HCEC 1CT (cell line): ENCODE data around the gene ZC3H14.
"Not testable (repeated sequence)": the region's sequence is repeated elsewhere in the genome, so short reads cannot be mapped to it uniquely, and the experiment has no call there.

ENCODE experiments used
- DNase-seq: peaks from one replicate; pipeline ENCODE4 v3.0.0-alpha.2; 2017

The ZC3H14 gene

GRCh38 chr14:88562831-88563686 lies at the start of gene ZC3H14:
TSS of gene ZC3H14 (plus strand) at chr14:88563037. CDS start at chr14:88563134, 97 bp downstream.
- DNase-seq: peak; percentile 84

GRCh38 chr14:88515499-88516221 lies 47.2 kb upstream of the ZC3H14 start:
- DNase-seq: no peak

GRCh38 chr14:88516861-88517357 lies 45.9 kb upstream of the ZC3H14 start:
- no peak for DNase-seq

- peak; percentile 78 for DNase-seq
Observed at GRCh38 chr14:88518592-88519512, 44.0 kb upstream of the ZC3H14 start.

GRCh38 chr14:88519907-88520306 lies 42.9 kb upstream of the ZC3H14 start:
- no peak for DNase-seq

GRCh38 chr14:88521818-88522217 lies 41.0 kb upstream of the ZC3H14 start:
- DNase-seq: no peak

GRCh38 chr14:88522393-88522792 lies 40.4 kb upstream of the ZC3H14 start:
- no peak for DNase-seq

- not testable (repeated sequence) for DNase-seq
Observed at GRCh38 chr14:88529889-88530288, 32.9 kb upstream of the ZC3H14 start.

- DNase-seq: peak; percentile 40
Observed at GRCh38 chr14:88533064-88533602, 29.7 kb upstream of the ZC3H14 start.

GRCh38 chr14:88535149-88535548 lies 27.7 kb upstream of the ZC3H14 start:
- no peak for DNase-seq

- DNase-seq: no peak
Observed at GRCh38 chr14:88535813-88536212, 27.0 kb upstream of the ZC3H14 start.

- no peak for DNase-seq
Observed at GRCh38 chr14:88541324-88541723, 21.5 kb upstream of the ZC3H14 start.

GRCh38 chr14:88542857-88543795 lies 19.7 kb upstream of the ZC3H14 start:
- no peak for DNase-seq

GRCh38 chr14:88545256-88545655 lies 17.6 kb upstream of the ZC3H14 start:
- DNase-seq: no peak

- DNase-seq: no peak
Observed at GRCh38 chr14:88546621-88547385, 16.0 kb upstream of the ZC3H14 start.

- no peak for DNase-seq
Observed at GRCh38 chr14:88547386-88547780, 15.5 kb upstream of the ZC3H14 start.

GRCh38 chr14:88550078-88550477 lies 12.8 kb upstream of the ZC3H14 start:
- DNase-seq: no peak

GRCh38 chr14:88551094-88551870 lies 11.6 kb upstream of the ZC3H14 start:
- peak; percentile 84 for DNase-seq

- peak; percentile 14 for DNase-seq
Observed at GRCh38 chr14:88551980-88552431, 10.8 kb upstream of the ZC3H14 start.

- DNase-seq: no peak
Observed at GRCh38 chr14:88552876-88553275, 10.0 kb upstream of the ZC3H14 start.
